ENCODE results near the gene DAB2.

DNA sequence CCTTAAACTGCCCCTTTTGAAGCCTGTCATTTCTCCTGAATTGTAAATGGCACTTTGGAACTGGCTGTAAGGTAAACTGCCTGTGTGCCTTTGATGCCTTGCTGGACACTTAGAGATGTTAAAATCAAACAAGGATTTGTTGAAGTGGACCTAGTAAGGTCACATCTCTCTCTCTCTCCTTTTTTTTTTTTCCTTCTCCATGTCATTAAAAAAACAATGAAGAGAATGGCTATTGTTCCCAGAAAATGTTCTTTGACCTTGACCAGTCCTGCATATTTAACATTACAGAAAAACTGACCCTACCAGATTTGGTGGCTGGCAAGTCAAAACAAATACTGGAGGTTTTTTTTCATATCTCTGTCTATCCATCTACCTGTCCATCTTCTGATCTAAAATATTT lies 2.9 kb upstream of the DAB2 start:
- TF ChIP-seq CTCF (IDR thresholded peaks at IDR 0.05) (no peak), POLR2A (IDR thresholded peaks at IDR 0.05) (no peak)

All from upper lobe of left lung (tissue), 4 donors.